HepG2 (cell line): ENCODE measurements around the gene MRPS17. TPM values are rescaled to one million over a fixed set of nuclear protein-coding genes. Genes with fewer than 3 reads are reported as not detected.
A peak's percentile ranks its signal among the peaks of the same experiment; 100 is the strongest.

Source experiments
- CEBPZ ChIP-seq: IDR thresholded peaks from 2 replicates; pipeline ENCODE4 v1.6.1; 2012; ENCODE audit warnings: low read length, improper control_type of control experiment
- ELK4 ChIP-seq: sonication (generic); formaldehyde crosslinking; IDR thresholded peaks from 2 replicates; pipeline ENCODE4 v1.9.0; 2021; ENCODE audit warnings: missing genetic modification reagents, borderline replicate concordance
- FLYWCH1 ChIP-seq: sonication (generic); formaldehyde crosslinking; IDR thresholded peaks from 2 replicates; pipeline ENCODE4 v1.8.1; 2023; ENCODE audit warnings: mild to moderate bottlenecking, missing genetic modification reagents
- GATAD2A ChIP-seq: IDR thresholded peaks from 2 replicates; pipeline ENCODE4 v1.6.1; 2016
- HHEX ChIP-seq: IDR thresholded peaks from 2 replicates; pipeline ENCODE4 v1.6.1; 2016; ENCODE audit warnings: control low read depth
- HOXA7 ChIP-seq: sonication (generic); formaldehyde crosslinking; IDR thresholded peaks from 2 replicates; pipeline ENCODE4 v1.8.1; 2022; ENCODE audit warnings: mild to moderate bottlenecking, missing genetic modification reagents, moderate library complexity
- IKZF4 ChIP-seq: sonication (generic); formaldehyde crosslinking; IDR thresholded peaks from 2 replicates; pipeline ENCODE4 v1.5.1; 2020; ENCODE audit warnings: borderline replicate concordance, mild to moderate bottlenecking, low read depth, missing genetic modification reagents; ENCODE audit errors: not compliant biosample characterization
- IRF1 ChIP-seq: sonication (generic); formaldehyde crosslinking; IDR thresholded peaks from 2 replicates; pipeline ENCODE4 v1.4.0; 2020; ENCODE audit warnings: low read depth, mild to moderate bottlenecking, missing genetic modification reagents
- NFYB ChIP-seq: sonication (generic); formaldehyde crosslinking; IDR thresholded peaks from 2 replicates; pipeline ENCODE4 v1.4.0; 2020; ENCODE audit warnings: missing genetic modification reagents
- PHF8 ChIP-seq: sonication (generic); formaldehyde crosslinking; IDR thresholded peaks from 2 replicates; pipeline ENCODE4 v1.5.0; 2020; ENCODE audit warnings: missing genetic modification reagents
- RCOR2 ChIP-seq: IDR thresholded peaks from 2 replicates; pipeline ENCODE4 v1.6.1; 2016; ENCODE audit warnings: missing biosample characterization, missing genetic modification reagents
- SIX4 ChIP-seq: sonication (generic); formaldehyde crosslinking; IDR thresholded peaks from 2 replicates; pipeline ENCODE4 v1.4.0; 2020; ENCODE audit warnings: missing genetic modification reagents
- SP140L ChIP-seq: sonication (generic); formaldehyde crosslinking; IDR thresholded peaks from 2 replicates; pipeline ENCODE4 v1.4.0; 2020; ENCODE audit warnings: missing genetic modification reagents, borderline replicate concordance
- TEAD3 ChIP-seq: optimal IDR thresholded peaks from 2 replicates; pipeline ENCODE3; 2016; ENCODE audit warnings: borderline replicate concordance
- U2AF1 ChIP-seq: fragments of 200-400 bp; formaldehyde crosslinking; optimal IDR thresholded peaks from 2 replicates; pipeline ENCODE3; 2017; ENCODE audit warnings: mild to moderate bottlenecking, low read depth, low read length
- ZNF547 ChIP-seq: sonication (generic); formaldehyde crosslinking; IDR thresholded peaks from 2 replicates; pipeline ENCODE4 v1.5.1; 2020; ENCODE audit warnings: mild to moderate bottlenecking, missing genetic modification reagents
- ZNF720 ChIP-seq: sonication (generic); formaldehyde crosslinking; IDR thresholded peaks from 2 replicates; pipeline ENCODE4 v1.4.0; 2020; ENCODE audit warnings: missing genetic modification reagents
- polyA plus RNA-seq, 8 experiments: library from polyadenylated mRNA; depleted of rRNA in 3 of 8; stranded (reverse) in 7 of 8; unstranded in 1 of 8; fragments of >200 nt; fragmentation: Illumina TruSeq in 4 of 8; extraction: Trizol in 4 of 8; gene quantifications; 2 replicates each; pipeline versions ENCODE4 v1.2.1 to v1.2.3, GENCODE V29; 2011 to 2016; ENCODE audit warnings: low read depth in 4 of 8, missing spikeins in 1 of 8, mixed read lengths in 1 of 8; ENCODE audit not compliant: insufficient read depth in 1 of 8
- total RNA-seq, 5 experiments: library from RNA; depleted of rRNA; stranded (reverse); fragments of >200 nt; fragmentation: Illumina TruSeq; extraction: Trizol; gene quantifications; 2 replicates each; pipeline ENCODE4 v1.2.3, GENCODE V29; 2016; ENCODE audit warnings: low read depth in 1 of 5
- TF ChIP-seq, protein P1 (sequence below): sonication (generic); formaldehyde crosslinking; IDR thresholded peaks from 2 replicates; pipeline ENCODE4 v1.5.0; 2020; ENCODE audit warnings: mild to moderate bottlenecking, missing genetic modification reagents

MRPS17 gene
- total and polyA plus RNA-seq, 2 of the 13 experiments (the other 11 are each of a cell fraction or from before 2014, with no cell fraction given) = 14.9 to 31.3 TPM

DNA sequence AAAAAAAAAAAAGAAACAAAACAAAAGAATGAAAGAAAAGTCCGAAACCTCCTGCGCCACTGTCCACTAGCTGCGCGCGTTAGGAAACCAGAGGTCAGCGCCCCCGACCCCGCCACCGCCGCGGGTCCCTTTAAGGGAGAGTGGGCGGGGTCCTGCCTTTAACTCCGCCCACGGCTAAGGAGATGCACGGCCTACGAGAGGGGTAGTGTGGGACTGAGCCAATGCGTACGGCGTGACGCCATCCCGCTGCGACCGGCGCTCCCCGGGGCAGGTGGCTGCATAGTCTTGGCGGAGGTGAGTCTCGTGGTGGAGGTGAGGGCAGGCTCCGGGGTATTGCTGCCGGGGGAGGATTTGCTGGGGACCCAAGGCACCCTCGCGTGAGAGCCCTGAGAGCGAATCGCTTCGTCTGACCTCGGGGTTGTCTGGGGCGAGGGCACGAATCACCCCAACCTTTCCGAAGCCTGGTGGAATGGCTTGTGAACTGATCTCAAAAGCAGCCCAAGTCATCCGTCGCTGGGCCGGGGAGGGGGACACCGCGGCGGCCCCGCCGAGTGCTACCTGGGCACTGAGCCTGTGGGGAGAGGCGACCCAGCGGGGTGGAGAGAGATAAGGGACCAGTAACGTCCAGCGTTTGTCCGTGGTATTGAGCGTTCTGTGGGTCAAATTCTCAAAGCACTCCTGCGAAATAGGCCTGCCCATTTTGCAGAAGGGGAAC, at the start of gene MRPS17 (continued):
- no peak for TF ChIP-seq HOXA7
- TF ChIP-seq IKZF4 (CRISPR knock-in tag) = peak; percentile 64
- no peak for TF ChIP-seq HHEX (CRISPR knock-in tag)
- peak; percentile 86 for TF ChIP-seq PHF8 (CRISPR knock-in tag)
- TF ChIP-seq RCOR2 (CRISPR knock-in tag) = no peak
- TF ChIP-seq, protein P1, sequence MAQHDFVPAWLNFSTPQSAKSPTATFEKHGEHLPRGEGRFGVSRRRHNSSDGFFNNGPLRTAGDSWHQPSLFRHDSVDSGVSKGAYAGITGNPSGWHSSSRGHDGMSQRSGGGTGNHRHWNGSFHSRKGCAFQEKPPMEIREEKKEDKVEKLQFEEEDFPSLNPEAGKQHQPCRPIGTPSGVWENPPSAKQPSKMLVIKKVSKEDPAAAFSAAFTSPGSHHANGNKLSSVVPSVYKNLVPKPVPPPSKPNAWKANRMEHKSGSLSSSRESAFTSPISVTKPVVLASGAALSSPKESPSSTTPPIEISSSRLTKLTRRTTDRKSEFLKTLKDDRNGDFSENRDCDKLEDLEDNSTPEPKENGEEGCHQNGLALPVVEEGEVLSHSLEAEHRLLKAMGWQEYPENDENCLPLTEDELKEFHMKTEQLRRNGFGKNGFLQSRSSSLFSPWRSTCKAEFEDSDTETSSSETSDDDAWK (CRISPR knock-in tag) = no peak
- no peak for TF ChIP-seq ELK4 (CRISPR knock-in tag)
- TF ChIP-seq SIX4 (CRISPR knock-in tag) = 0 out of 2 replicates have a peak, but pooled peaks have one; percentile 33
- no peak for TF ChIP-seq U2AF1
- TF ChIP-seq IRF1 (CRISPR knock-in tag) = no peak
- peak; percentile 73 for TF ChIP-seq NFYB
- TF ChIP-seq FLYWCH1 (CRISPR knock-in tag) = no peak
- no peak for TF ChIP-seq ZNF720
- TF ChIP-seq SP140L (CRISPR knock-in tag) = no peak
- TF ChIP-seq TEAD3 (CRISPR knock-in tag) = peak; percentile 64
- TF ChIP-seq ZNF547 (CRISPR knock-in tag) = peak; percentile 71; the same call in 1 of the 2 replicates
- TF ChIP-seq GATAD2A = peak; percentile 58; the same call in 1 of the 2 replicates
- no peak for TF ChIP-seq CEBPZ
